Measurements from ENCODE around the gene ATP2C2.

GRCh38 chr16:84471316-84471715, 103.0 kb downstream of the ATP2C2 start:
- TF ChIP-seq CTCF (IDR thresholded peaks at IDR 0.05; ENCODE audit: low read length) = no peak
- TF ChIP-seq EZH2 (optimal IDR thresholded peaks at IDR 0.05; ENCODE audit: low read depth, low read length) = no peak
- no peak for TF ChIP-seq EZH2phosphoT487 (IDR thresholded peaks at IDR 0.05; ENCODE audit: low read length)
